ENCODE results near the gene RBM33.

DNA sequence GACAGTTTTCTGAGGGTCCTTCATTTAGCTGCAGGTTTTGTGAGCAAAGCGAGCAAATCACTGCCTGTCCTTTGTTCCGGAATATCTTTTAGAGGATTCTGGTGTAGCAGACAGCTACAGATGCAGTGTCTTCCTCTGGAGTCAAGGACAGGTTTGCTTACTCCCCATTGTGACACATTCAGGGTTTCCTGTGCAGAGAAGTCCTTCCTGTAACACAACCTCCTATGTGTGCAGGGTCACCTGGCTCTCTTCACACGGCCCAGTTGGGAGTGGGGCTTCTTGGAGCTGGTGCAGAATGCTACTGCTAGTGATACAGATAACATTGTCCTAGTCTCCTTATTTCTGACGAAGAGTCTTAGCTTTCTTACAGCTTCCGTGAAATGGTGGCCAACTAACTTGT is 47.9 kb downstream of the RBM33 start:
- TF ChIP-seq POLR2A (IDR thresholded peaks at IDR 0.05; ENCODE audit: low read depth) (no peak), EP300 (IDR thresholded peaks at IDR 0.05) (no peak), POLR2AphosphoS5 (IDR thresholded peaks at IDR 0.05) (no peak)
- TF ChIP-seq, protein P1, sequence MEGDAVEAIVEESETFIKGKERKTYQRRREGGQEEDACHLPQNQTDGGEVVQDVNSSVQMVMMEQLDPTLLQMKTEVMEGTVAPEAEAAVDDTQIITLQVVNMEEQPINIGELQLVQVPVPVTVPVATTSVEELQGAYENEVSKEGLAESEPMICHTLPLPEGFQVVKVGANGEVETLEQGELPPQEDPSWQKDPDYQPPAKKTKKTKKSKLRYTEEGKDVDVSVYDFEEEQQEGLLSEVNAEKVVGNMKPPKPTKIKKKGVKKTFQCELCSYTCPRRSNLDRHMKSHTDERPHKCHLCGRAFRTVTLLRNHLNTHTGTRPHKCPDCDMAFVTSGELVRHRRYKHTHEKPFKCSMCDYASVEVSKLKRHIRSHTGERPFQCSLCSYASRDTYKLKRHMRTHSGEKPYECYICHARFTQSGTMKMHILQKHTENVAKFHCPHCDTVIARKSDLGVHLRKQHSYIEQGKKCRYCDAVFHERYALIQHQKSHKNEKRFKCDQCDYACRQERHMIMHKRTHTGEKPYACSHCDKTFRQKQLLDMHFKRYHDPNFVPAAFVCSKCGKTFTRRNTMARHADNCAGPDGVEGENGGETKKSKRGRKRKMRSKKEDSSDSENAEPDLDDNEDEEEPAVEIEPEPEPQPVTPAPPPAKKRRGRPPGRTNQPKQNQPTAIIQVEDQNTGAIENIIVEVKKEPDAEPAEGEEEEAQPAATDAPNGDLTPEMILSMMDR (IDR thresholded peaks at IDR 0.05), result no peak

All from esophagus muscularis mucosa (tissue), 4 donors.